CD8-positive, alpha-beta memory T cell (primary cell): ENCODE data around the gene SLC25A39. TPM values are rescaled to one million over a fixed set of nuclear protein-coding genes. Genes with fewer than 3 reads are reported as not detected.

Experiments
- CTCF ChIA-PET: fragments of 350-600 bp; sonication (Branson Sonifier 250); formaldehyde crosslinking; loops from one replicate; lab custom pipeline; 2021; ENCODE audit warnings: antibody characterized with exemption; lab: Charles Lee
- POLR2A ChIA-PET: fragments of 350-600 bp; sonication (Branson Sonifier 250); formaldehyde crosslinking; loops from one replicate; lab custom pipeline; 2021; ENCODE audit warnings: antibody characterized with exemption; lab: Charles Lee
- DNase-seq, 5 donors: peaks; one replicate each; pipeline versions ENCODE4 v3.0.0 to v3.0.0-alpha.2; 2020 to 2022; ENCODE audit warnings: mixed read lengths in 1 of 5
- H3K27ac ChIP-seq: one replicate; pipeline ENCODE4 v1.7.0; 2013; ENCODE audit warnings: low read depth, mild to moderate bottlenecking, low read length, moderate library complexity
- H3K27me3 ChIP-seq: 2 replicates; pipeline ENCODE4 v1.7.0; 2013; ENCODE audit warnings: low read length, mild to moderate bottlenecking; ENCODE audit not compliant: insufficient read depth, poor library complexity, severe bottlenecking
- H3K36me3 ChIP-seq: 2 replicates; pipeline ENCODE4 v1.7.0; 2013; ENCODE audit warnings: mild to moderate bottlenecking, low read length, moderate library complexity; ENCODE audit not compliant: insufficient read depth
- H3K4me1 ChIP-seq: 2 replicates; pipeline ENCODE4 v1.7.0; 2013; ENCODE audit warnings: mild to moderate bottlenecking, low read length, moderate library complexity; ENCODE audit not compliant: insufficient read depth
- H3K4me3 ChIP-seq: 2 replicates; pipeline ENCODE4 v1.7.0; 2013; ENCODE audit warnings: mild to moderate bottlenecking, low read length
- H3K9me3 ChIP-seq: 2 replicates; pipeline ENCODE4 v1.7.0; 2013; ENCODE audit warnings: mild to moderate bottlenecking, low read length
- H3K27ac Mint-ChIP-seq, 8 donors: one replicate each; pipeline ENCODE4 v1.8.0; 2020 to 2021; ENCODE audit warnings: mixed read lengths in 8 of 8, mild to moderate bottlenecking in 6 of 8, inconsistent platforms in 3 of 8, moderate library complexity in 3 of 8
- H3K27me3 Mint-ChIP-seq, 2 donors: one replicate each; pipeline ENCODE4 v1.8.0; 2020 to 2021; ENCODE audit warnings: mixed read lengths in 2 of 2, mild to moderate bottlenecking in 1 of 2, moderate library complexity in 1 of 2
- H3K36me3 Mint-ChIP-seq, 3 donors: one replicate each; pipeline ENCODE4 v1.8.0; 2020 to 2021; ENCODE audit warnings: mixed read lengths in 3 of 3, inconsistent platforms in 1 of 3, mild to moderate bottlenecking in 1 of 3
- H3K4me1 Mint-ChIP-seq, 3 donors: one replicate each; pipeline ENCODE4 v1.8.0; 2020 to 2021; ENCODE audit warnings: mixed read lengths in 3 of 3, inconsistent platforms in 1 of 3, mild to moderate bottlenecking in 1 of 3
- H3K4me3 Mint-ChIP-seq, 7 donors: one replicate each; pipeline ENCODE4 v1.8.0; 2020 to 2021; ENCODE audit warnings: mixed read lengths in 7 of 7, mild to moderate bottlenecking in 6 of 7, moderate library complexity in 4 of 7, inconsistent platforms in 2 of 7
- H3K9me3 Mint-ChIP-seq, 5 donors: one replicate each; pipeline ENCODE4 v1.8.0; 2020 to 2022; ENCODE audit warnings: mixed read lengths in 5 of 5, mild to moderate bottlenecking in 3 of 5, moderate library complexity in 2 of 5, inconsistent platforms in 1 of 5
- polyA plus RNA-seq: library from polyadenylated mRNA; unstranded; fragments of 300-500 nt; fragmentation: Illumina TruSeq; gene quantifications from one replicate; pipeline ENCODE4 v1.2.3, GENCODE V29; 2021
- total RNA-seq, 2 experiments: library from RNA; stranded (reverse); gene quantifications; one replicate each; pipeline ENCODE4 v1.2.3, GENCODE V29; 2021

The SLC25A39 gene
- total and polyA plus RNA-seq, 3 experiments from 2014 or later: 133 to 174 (median 159) TPM

- no peaks in the 10 kb centered on the region for H3K36me3 Mint-ChIP-seq
- DNase-seq: peak; percentile 61 to 76 (median 64)
- POLR2A ChIA-PET: interaction anchor here (0.5 to 1.7 kb wide), 2 partner anchors 10 to 68 kb away, joined by 3 to 15 read pairs; no protein-coding TSS in a partner anchor
Measured at GRCh38 chr17:44363613-44364159, 39.1 kb upstream of the SLC25A39 start, which contains the start of gene FAM171A2. TSS of gene FAM171A2 (minus strand) at chr17:44363853. CDS start at chr17:44363714, 139 bp downstream.

GRCh38 chr17:44362949-44363612 is 38.5 kb upstream of the SLC25A39 start:
- peak overlapping the region; percentile 43 for H3K27ac ChIP-seq
- H3K9me3 Mint-ChIP-seq: no peaks in the 10 kb centered on the region

More at GRCh38 chr17:44363613-44364159, 39.1 kb upstream of the SLC25A39 start, which contains the start of gene FAM171A2:
- peak within 1 kb of the TSS; percentile 43 for H3K27ac ChIP-seq
- CTCF ChIA-PET: interaction anchor here (0.6 to 5.6 kb wide), 12 partner anchors 9 to 1045 kb away, joined by 3 to 31 read pairs (median 4); partner anchors contain the start of genes GRN and ITGA2B
- peak within 1 kb of the TSS in 2 of 8 donors; percentile 56 to 78 for H3K27ac Mint-ChIP-seq
- H3K4me3 Mint-ChIP-seq: peak within 1 kb of the TSS; percentile 20 to 88 (median 79)
- H3K4me1 Mint-ChIP-seq: peaks cover 0 to 7% (median 3%) of the 10 kb centered on the region in 3 donors
- H3K27me3 ChIP-seq: no peaks in the 10 kb centered on the region
- peak within 1 kb of the TSS; percentile 53 for H3K4me3 ChIP-seq
- no peaks in the 10 kb centered on the region for H3K9me3 Mint-ChIP-seq
- H3K4me1 ChIP-seq: no peaks in the 10 kb centered on the region
- no peaks in the 10 kb centered on the region for H3K36me3 ChIP-seq
- no peaks in the 10 kb centered on the region for H3K9me3 ChIP-seq
- H3K27me3 Mint-ChIP-seq: peaks cover 26 to 45% of the 10 kb centered on the region in 2 donors

GRCh38 chr17:44362459-44362948 is 37.9 kb upstream of the SLC25A39 start:
- H3K27ac Mint-ChIP-seq: peak overlapping the region in 1 of 8 donors; percentile 78
- no peak for DNase-seq
- no peak overlapping the region for H3K27ac ChIP-seq
- H3K9me3 Mint-ChIP-seq: no peaks in the 10 kb centered on the region
- H3K36me3 Mint-ChIP-seq: no peaks in the 10 kb centered on the region
- CTCF ChIA-PET: interaction anchor here (1.3 to 5.6 kb wide), 5 partner anchors 8 to 1047 kb away, joined by 3 to 31 read pairs (median 11); partner anchors contain the start of gene GRN
- H3K27me3 ChIP-seq: no peaks in the 10 kb centered on the region
- H3K4me3 Mint-ChIP-seq: peak overlapping the region in 2 of 7 donors; percentile 49 to 72
- H3K4me1 ChIP-seq: no peaks in the 10 kb centered on the region
- H3K9me3 ChIP-seq: no peaks in the 10 kb centered on the region
- H3K4me1 Mint-ChIP-seq: peaks cover 0 to 7% (median 3%) of the 10 kb centered on the region in 3 donors
- H3K4me3 ChIP-seq: no peak overlapping the region
- H3K36me3 ChIP-seq: no peaks in the 10 kb centered on the region
- H3K27me3 Mint-ChIP-seq: peaks cover 26 to 38% of the 10 kb centered on the region in 2 donors
- POLR2A ChIA-PET: interaction anchor here (0.5 to 1.7 kb wide), 2 partner anchors 9 to 72 kb away, joined by 3 to 15 read pairs; no protein-coding TSS in a partner anchor

More at GRCh38 chr17:44362949-44363612, 38.5 kb upstream of the SLC25A39 start:
- ChIA-PET POLR2A (interaction anchor here (0.5 to 1.7 kb wide), 2 partner anchors 9 to 68 kb away, joined by 3 to 15 read pairs; no protein-coding TSS in a partner anchor), CTCF (interaction anchor here (0.6 to 5.6 kb wide), 13 partner anchors 9 to 1046 kb away, joined by 3 to 31 read pairs (median 4); partner anchors contain the start of genes GRN and ITGA2B)
- Mint-ChIP-seq H3K4me3 (peak overlapping the region; percentile 20 to 87 (median 74)), H3K27ac (peak overlapping the region in 1 of 8 donors; percentile 78), H3K27me3 (peaks cover 26 to 42% of the 10 kb centered on the region in 2 donors), H3K36me3 (no peaks in the 10 kb centered on the region), H3K4me1 (peaks cover 0 to 7% (median 3%) of the 10 kb centered on the region in 3 donors)
- peak overlapping the region; percentile 53 for H3K4me3 ChIP-seq
- H3K4me1 ChIP-seq: no peaks in the 10 kb centered on the region
- H3K27me3 ChIP-seq: no peaks in the 10 kb centered on the region
- no peaks in the 10 kb centered on the region for H3K36me3 ChIP-seq
- DNase-seq: no peak
- no peaks in the 10 kb centered on the region for H3K9me3 ChIP-seq

GRCh38 chr17:44361292-44362260 is 37.0 kb upstream of the SLC25A39 start:
- ChIA-PET POLR2A (interaction anchor here (0.5 to 0.7 kb wide), 2 partner anchors 73 to 87 kb away, joined by 3 to 4 read pairs; no protein-coding TSS in a partner anchor), CTCF (interaction anchor here (0.6 to 5.6 kb wide), 4 partner anchors 10 to 30 kb away, joined by 3 to 31 read pairs (median 8); partner anchors contain the start of gene GRN)
- DNase-seq: no peak

GRCh38 chr17:44360826-44361225 is 36.2 kb upstream of the SLC25A39 start:
- Mint-ChIP-seq H3K4me1 (peaks cover 0 to 7% (median 3%) of the 10 kb centered on the region in 3 donors), H3K9me3 (no peaks in the 10 kb centered on the region), H3K27me3 (peaks cover 22 to 23% of the 10 kb centered on the region in 2 donors), H3K4me3 (peak overlapping the region in 1 of 7 donors; percentile 8), H3K36me3 (no peaks in the 10 kb centered on the region), H3K27ac (no peak overlapping the region)
- ChIA-PET POLR2A (interaction anchor here (0.7 kb wide), 1 partner anchor 88 kb away, joined by 4 read pairs; no protein-coding TSS in a partner anchor), CTCF (interaction anchor here (0.7 to 5.6 kb wide), 3 partner anchors 10 to 120 kb away, joined by 3 to 31 read pairs (median 11); partner anchors contain the start of gene GRN)
- H3K27me3 ChIP-seq: no peaks in the 10 kb centered on the region
- H3K4me1 ChIP-seq: no peaks in the 10 kb centered on the region
- H3K9me3 ChIP-seq: no peaks in the 10 kb centered on the region
- DNase-seq: no peak
- no peak overlapping the region for H3K27ac ChIP-seq
- no peak overlapping the region for H3K4me3 ChIP-seq
- no peaks in the 10 kb centered on the region for H3K36me3 ChIP-seq

More at GRCh38 chr17:44361292-44362260, 37.0 kb upstream of the SLC25A39 start:
- Histone ChIP-seq H3K4me1 (no peaks in the 10 kb centered on the region), H3K27ac (no peak overlapping the region), H3K4me3 (no peak overlapping the region), H3K27me3 (no peaks in the 10 kb centered on the region), H3K9me3 (no peaks in the 10 kb centered on the region), H3K36me3 (no peaks in the 10 kb centered on the region)
- H3K27ac Mint-ChIP-seq: peak overlapping the region in 1 of 8 donors; percentile 39
- H3K27me3 Mint-ChIP-seq: peaks cover 23 to 30% of the 10 kb centered on the region in 2 donors
- no peaks in the 10 kb centered on the region for H3K9me3 Mint-ChIP-seq
- no peaks in the 10 kb centered on the region for H3K36me3 Mint-ChIP-seq
- H3K4me3 Mint-ChIP-seq: peak overlapping the region in 3 of 7 donors; percentile 11 to 49 (median 33)
- peaks cover 0 to 7% (median 3%) of the 10 kb centered on the region in 3 donors for H3K4me1 Mint-ChIP-seq

GRCh38 chr17:44360144-44360533 is 35.5 kb upstream of the SLC25A39 start:
- Histone ChIP-seq H3K36me3 (no peaks in the 10 kb centered on the region), H3K27me3 (no peaks in the 10 kb centered on the region), H3K9me3 (no peaks in the 10 kb centered on the region), H3K4me1 (no peaks in the 10 kb centered on the region), H3K27ac (no peak overlapping the region), H3K4me3 (no peak overlapping the region)
- peaks cover 16 to 20% of the 10 kb centered on the region in 2 donors for H3K27me3 Mint-ChIP-seq
- no peak for DNase-seq
- peak overlapping the region in 1 of 7 donors; percentile 8 for H3K4me3 Mint-ChIP-seq
- H3K36me3 Mint-ChIP-seq: no peaks in the 10 kb centered on the region
- ChIA-PET CTCF (interaction anchor here (0.7 to 5.6 kb wide), 2 partner anchors 9 to 119 kb away, joined by 3 to 31 read pairs; no protein-coding TSS in a partner anchor), POLR2A (no interaction called here)
- no peaks in the 10 kb centered on the region for H3K9me3 Mint-ChIP-seq
- peaks cover 0 to 7% (median 5%) of the 10 kb centered on the region in 3 donors for H3K4me1 Mint-ChIP-seq
- peak overlapping the region in 1 of 8 donors; percentile 55 for H3K27ac Mint-ChIP-seq
